Erythroblast (primary cell): Measurements from ENCODE around the gene NPAS2.

Experiments
- GATA1 ChIP-seq: IDR thresholded peaks from 2 replicates; pipeline ENCODE4 v1.6.1; 2011; ENCODE audit warnings: low read depth, mild to moderate bottlenecking, control low read depth, low read length, moderate library complexity
- POLR2A ChIP-seq: IDR thresholded peaks from 2 replicates; pipeline ENCODE4 v1.6.1; 2011; ENCODE audit warnings: mild to moderate bottlenecking, low read length

GRCh38 chr2:100880730-100881129 lies 60.8 kb downstream of the NPAS2 start:
- no peak for TF ChIP-seq POLR2A
- no peak for TF ChIP-seq GATA1
